GM12878 (cell line): ENCODE measurements around the gene GPR158. TPM values are rescaled to one million over a fixed set of nuclear protein-coding genes. Genes with fewer than 3 reads are reported as not detected.

Experiments used
- ATAC-seq: fragments of 200-7000 bp; cut with Tn5 transposase; 3 replicates; pipeline ENCODE4 v1.9.1; 2020; ENCODE audit warnings: mild to moderate bottlenecking, moderate library complexity
- BruUV-seq: library from RNA; stranded (reverse); fragments of 400-500 nt; replicated peaks from 2 replicates; lab custom pipeline; 2021; lab: Mats Ljungman, UMichigan
- CTCF ChIA-PET: fragments of 300-600 bp; sonication (Branson Sonifier 250); formaldehyde crosslinking; extraction: SDS; loops from one replicate; lab custom pipeline; 2021; ENCODE audit warnings: inconsistent platforms; lab: Yijun Ruan, JAX
- POLR2A ChIA-PET: fragments of 350-600 bp; formaldehyde crosslinking; extraction: SDS; loops from one replicate; lab custom pipeline; 2021; ENCODE audit warnings: inconsistent platforms; lab: Charles Lee
- RAD21 ChIA-PET: fragments of 300-600 bp; sonication (Branson Sonifier 250); formaldehyde crosslinking; loops from one replicate; lab custom pipeline; 2023; ENCODE audit warnings: antibody characterized with exemption; ENCODE audit not compliant: unreplicated experiment; lab: Charles Lee
- SMC1A ChIA-PET: fragments of 300-600 bp; sonication (Branson Sonifier 250); formaldehyde crosslinking; loops from one replicate; lab custom pipeline; 2023; ENCODE audit not compliant: unreplicated experiment, uncharacterized antibody; lab: Charles Lee
- DNase-seq: peaks from one replicate; pipeline ENCODE4 v3.0.0-alpha.2; 2011; ENCODE audit warnings: low read depth, low spot score
- FAIRE-seq: peaks from 3 replicates; lab custom pipeline; 2011; peaks lifted over from hg19 to GRCh38; lab: Jason Lieb, UNC
- H2AFZ ChIP-seq: 2 replicates; pipeline ENCODE4 v1.6.0; 2011; ENCODE audit warnings: low read depth, low read length, control low read depth; ENCODE audit not compliant: control insufficient read depth
- H3K27ac ChIP-seq: 2 replicates; pipeline ENCODE4 v1.5.1; 2011; ENCODE audit warnings: control low read depth; ENCODE audit not compliant: control insufficient read depth, insufficient read depth
- H3K27me3 ChIP-seq, 2 experiments: replicated peaks in 1 of 2; 2 replicates each; pipeline versions ENCODE4 v1.6.0 to v1.6.1; 2011; ENCODE audit warnings: low read length in 1 of 2; ENCODE audit not compliant: control insufficient read depth in 2 of 2, insufficient read depth in 2 of 2
- H3K36me3 ChIP-seq, 2 experiments: 2 replicates each; pipeline ENCODE4 v1.5.1; 2011; ENCODE audit warnings: low read length in 1 of 2; ENCODE audit not compliant: control insufficient read depth in 2 of 2, insufficient read depth in 2 of 2
- H3K4me1 ChIP-seq: 2 replicates; pipeline ENCODE4 v1.6.1; 2011; ENCODE audit warnings: mild to moderate bottlenecking, low read length, moderate library complexity, mixed read lengths; ENCODE audit not compliant: control insufficient read depth, insufficient read depth
- H3K4me2 ChIP-seq: 2 replicates; pipeline ENCODE4 v1.6.0; 2011; ENCODE audit warnings: control low read depth; ENCODE audit not compliant: control insufficient read depth, insufficient read depth
- H3K4me3 ChIP-seq: fragments of 200-600 bp; sonication (generic); 2 replicates; pipeline ENCODE4 v1.5.1; 2016
- H3K79me2 ChIP-seq: 2 replicates; pipeline ENCODE4 v1.6.0; 2011; ENCODE audit warnings: low read length; ENCODE audit not compliant: control insufficient read depth, insufficient read depth
- H3K9ac ChIP-seq: 2 replicates; pipeline ENCODE4 v1.8.0; 2011; ENCODE audit warnings: low read length, control low read depth, mixed read lengths; ENCODE audit not compliant: control insufficient read depth, insufficient read depth
- H3K9me3 ChIP-seq: replicated peaks from 3 replicates; pipeline ENCODE4 v1.5.1; 2011; ENCODE audit warnings: mild to moderate bottlenecking, low read length; ENCODE audit not compliant: control insufficient read depth, insufficient read depth
- H4K20me1 ChIP-seq: 2 replicates; pipeline ENCODE4 v1.6.0; 2011; ENCODE audit not compliant: control insufficient read depth, insufficient read depth
- ASH2L ChIP-seq: fragments of 300-600, 200-600 bp; sonication (generic); IDR thresholded peaks from 2 replicates; pipeline ENCODE4 v1.6.1; 2017; ENCODE audit warnings: low read depth, mild to moderate bottlenecking, borderline replicate concordance
- ATF2 ChIP-seq: IDR thresholded peaks from 2 replicates; pipeline ENCODE4 v1.6.1; 2012; ENCODE audit warnings: low read length, inconsistent platforms
- ATF7 ChIP-seq: fragments of 450-650 bp; IDR thresholded peaks from 2 replicates; pipeline ENCODE4 v1.6.1; 2016; ENCODE audit warnings: low read depth, mild to moderate bottlenecking
- CBX3 ChIP-seq: fragments of 200-600 bp; sonication (generic); IDR thresholded peaks from 2 replicates; pipeline ENCODE4 v1.6.1; 2016; ENCODE audit warnings: low read depth, borderline replicate concordance
- CHD4 ChIP-seq: fragments of 200-600 bp; sonication (generic); IDR thresholded peaks from 2 replicates; pipeline ENCODE4 v1.6.1; 2016; ENCODE audit warnings: mild to moderate bottlenecking
- E4F1 ChIP-seq: fragments of 450-650 bp; IDR thresholded peaks from 2 replicates; pipeline ENCODE4 v1.6.1; 2018; ENCODE audit warnings: borderline replicate concordance, mild to moderate bottlenecking; ENCODE audit not compliant: partially characterized antibody
- FOS ChIP-seq: IDR thresholded peaks from 3 replicates; pipeline ENCODE4 v1.6.1; 2011; ENCODE audit warnings: borderline replicate concordance; ENCODE audit not compliant: insufficient read length; ENCODE audit errors: extremely low read depth
- HDAC2 ChIP-seq: fragments of 200-600 bp; sonication (generic); IDR thresholded peaks from 2 replicates; pipeline ENCODE4 v1.6.1; 2017
- HDAC6 ChIP-seq: fragments of 200-600 bp; sonication (generic); IDR thresholded peaks from one replicate; pipeline ENCODE4 v1.8.0; 2017; ENCODE audit warnings: antibody characterized with exemption; ENCODE audit not compliant: unreplicated experiment
- HDGF ChIP-seq: fragments of 450-650 bp; IDR thresholded peaks from 2 replicates; pipeline ENCODE4 v1.6.1; 2016; ENCODE audit warnings: antibody characterized with exemption
- LARP7 ChIP-seq: fragments of 450-650 bp; IDR thresholded peaks from 2 replicates; pipeline ENCODE4 v1.6.1; 2017; ENCODE audit warnings: mild to moderate bottlenecking
- MEF2B ChIP-seq: fragments of 450-650 bp; IDR thresholded peaks from 2 replicates; pipeline ENCODE4 v1.6.1; 2018; ENCODE audit warnings: mild to moderate bottlenecking, moderate library complexity; ENCODE audit not compliant: partially characterized antibody, poor library complexity, severe bottlenecking
- NBN ChIP-seq: fragments of 450-650 bp; IDR thresholded peaks from 2 replicates; pipeline ENCODE4 v1.6.1; 2016
- NFIC ChIP-seq: IDR thresholded peaks from 2 replicates; pipeline ENCODE4 v1.6.1; 2012; ENCODE audit warnings: low read depth, mild to moderate bottlenecking, inconsistent platforms, low read length, moderate library complexity
- POU2F2 ChIP-seq: IDR thresholded peaks from 3 replicates; pipeline ENCODE4 v1.6.1; 2011; ENCODE audit warnings: low read depth, mild to moderate bottlenecking, low read length, borderline replicate concordance
- SMAD5 ChIP-seq: IDR thresholded peaks from 2 replicates; pipeline ENCODE4 v1.6.1; 2016; ENCODE audit warnings: antibody characterized with exemption, low read depth
- SMC3 ChIP-seq: IDR thresholded peaks from 2 replicates; pipeline ENCODE4 v1.6.1; 2011; ENCODE audit warnings: low read length, improper control_type of control experiment, borderline replicate concordance
- ZNF217 ChIP-seq: fragments of 450-650 bp; IDR thresholded peaks from 2 replicates; pipeline ENCODE4 v1.6.1; 2017; ENCODE audit warnings: antibody characterized with exemption, mild to moderate bottlenecking
- ZNF24 ChIP-seq: fragments of 450-650 bp; IDR thresholded peaks from 2 replicates; pipeline ENCODE4 v1.6.1; 2017; ENCODE audit warnings: antibody characterized with exemption, mild to moderate bottlenecking
- WGBS: methylation state at CpG from one replicate; pipeline ENCODE4 v1.1.6; 2016; ENCODE audit warnings: low lambda C conversion rate; ENCODE audit not compliant: insufficient replicate concordance, insufficient coverage; ENCODE audit errors: missing lambda C conversion rate; 5-methylcytosine and 5-hydroxymethylcytosine counted together
- in situ Hi-C: fragments of 300-500 bp; cut with MboI; formaldehyde crosslinking; loops from 9 replicates; pipeline ENCODE4 v1.14.3; 2018; ENCODE audit warnings: mixed read lengths
- intact Hi-C: fragments of 100-400 bp; cut with micrococcal nuclease; formaldehyde crosslinking; loops from one replicate; pipeline ENCODE4 v1.14.2; 2022; ENCODE audit not compliant: unreplicated experiment
- polyA plus RNA-seq, 11 experiments: library from polyadenylated mRNA; depleted of rRNA in 4 of 11; unstranded in 6 of 11; stranded (reverse) in 5 of 11; fragments of >200 nt; fragmentation: Nextera tagmentation in 4 of 11; fragmentation: Illumina TruSeq in 1 of 11; extraction: Ambion mirVana in 4 of 11; extraction: Trizol in 1 of 11; gene quantifications; 1 replicate in 1 of 11; 2 replicates in 10 of 11; pipeline versions ENCODE4 v1.2.1 to v1.2.3, GENCODE V29; 2011 to 2016; ENCODE audit warnings: inconsistent platforms in 2 of 11, missing spikeins in 2 of 11, low read depth in 1 of 11
- total RNA-seq, 4 experiments: library from RNA; depleted of rRNA in 3 of 4; stranded (reverse); fragments of >200 nt in 3 of 4; fragmentation: Illumina TruSeq in 1 of 4; extraction: Trizol in 1 of 4; gene quantifications; 2 replicates each; pipeline versions ENCODE4 v1.2.1 to v1.2.3, GENCODE V29; 2013 to 2021

Gene GPR158
- total and polyA plus RNA-seq, 10 of the 15 experiments (the other 5 are each of a cell fraction or from before 2014, with no cell fraction given) = not detected

- Histone ChIP-seq H3K9ac (no peak overlapping the region), H2AFZ (no peak overlapping the region), H3K4me2 (no peak overlapping the region), H3K36me3 (no peaks in the 10 kb centered on the region), H3K9me3 (no peaks in the 10 kb centered on the region), H3K4me3 (no peak overlapping the region), H3K27me3 (no peaks in the 10 kb centered on the region), H3K27ac (no peak overlapping the region), H3K4me1 (no peaks in the 10 kb centered on the region), H3K79me2 (no peaks in the 10 kb centered on the region), H4K20me1 (no peaks in the 10 kb centered on the region)
- no TSS peak for BruUV-seq
- CTCF ChIA-PET = no interaction called here
- intact Hi-C loops (no loop called here), in situ Hi-C loops (no loop called here)
- SMC1A ChIA-PET = no interaction called here
- DNase-seq = no peak
- ATAC-seq = no peak
- POLR2A ChIA-PET = no interaction called here
- no peak for FAIRE-seq
- RAD21 ChIA-PET = no interaction called here
- TF ChIP-seq LARP7 (no peak), ZNF217 (no peak), ATF2 (no peak), POU2F2 (no peak), FOS (no peak), HDGF (no peak), ATF7 (no peak), SMAD5 (no peak), HDAC2 (no peak), CHD4 (no peak), CBX3 (no peak), NFIC (no peak), ASH2L (no peak), SMC3 (no peak), ZNF24 (no peak), HDAC6 (no peak), MEF2B (no peak), NBN (no peak), E4F1 (no peak)
- WGBS = 39% methylated on average over 5 of the region's 5 CpGs
Observed at GRCh38 chr10:25294032-25294926, 119.5 kb downstream of the GPR158 start.
